ENCODE results near the gene GTPBP10.

GTPBP10 gene

DNA sequence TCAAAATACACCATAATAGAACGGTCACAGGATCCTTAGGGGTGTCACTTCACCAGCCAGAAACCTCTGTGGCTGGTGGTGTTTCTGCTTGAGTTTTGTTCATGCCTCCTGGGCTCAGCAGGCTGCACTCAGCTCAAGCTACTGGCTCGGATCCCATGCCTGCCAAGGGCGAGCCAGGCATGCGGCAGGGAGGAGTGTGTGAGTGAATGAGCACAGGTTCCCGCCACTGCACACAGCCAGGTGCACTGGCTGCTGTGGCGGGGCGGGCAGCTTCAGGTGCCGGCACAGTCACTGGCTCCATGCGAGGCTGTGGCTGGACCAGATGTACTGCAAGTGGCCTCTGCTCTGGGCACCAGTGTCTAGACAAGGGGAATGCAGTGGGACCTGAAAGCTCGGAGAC, 86.2 kb downstream of the GTPBP10 start:
- Histone ChIP-seq H4K20me1 (ENCODE audit: insufficient read depth, low read length) (no peaks in the 10 kb centered on the region), H3K9ac (ENCODE audit: low read depth, low read length) (no peak overlapping the region), H3K36me3 (ENCODE audit: insufficient read depth, low read length) (no peaks in the 10 kb centered on the region), H2AFZ (ENCODE audit: low read depth, low read length) (no peak overlapping the region), H3K79me2 (ENCODE audit: insufficient read depth, low read length) (no peaks in the 10 kb centered on the region), H3K4me3 (ENCODE audit: low read depth in 1 of 2, low read length in 2 of 2) (no peak overlapping the region), H3K4me1 (ENCODE audit: insufficient read depth, low read length) (no peaks in the 10 kb centered on the region), H3K27ac (ENCODE audit: low read length) (no peak overlapping the region), H3K27me3 (ENCODE audit: insufficient read depth, low read length, poor library complexity) (no peaks in the 10 kb centered on the region), H3K9me3 (ENCODE audit: insufficient read depth, low read length, severe bottlenecking) (peaks cover 20% of the 10 kb centered on the region), H3K4me2 (ENCODE audit: insufficient read depth, low read length) (no peak overlapping the region)
- ATAC-seq (ENCODE audit: insufficient read depth, low read depth) (no peak), DNase-seq (no peak)
- TF ChIP-seq EZH2 (IDR thresholded peaks at IDR 0.05; ENCODE audit: borderline replicate concordance, low read depth, low read length, severe bottlenecking), result no peak
- TF ChIP-seq, protein P1, sequence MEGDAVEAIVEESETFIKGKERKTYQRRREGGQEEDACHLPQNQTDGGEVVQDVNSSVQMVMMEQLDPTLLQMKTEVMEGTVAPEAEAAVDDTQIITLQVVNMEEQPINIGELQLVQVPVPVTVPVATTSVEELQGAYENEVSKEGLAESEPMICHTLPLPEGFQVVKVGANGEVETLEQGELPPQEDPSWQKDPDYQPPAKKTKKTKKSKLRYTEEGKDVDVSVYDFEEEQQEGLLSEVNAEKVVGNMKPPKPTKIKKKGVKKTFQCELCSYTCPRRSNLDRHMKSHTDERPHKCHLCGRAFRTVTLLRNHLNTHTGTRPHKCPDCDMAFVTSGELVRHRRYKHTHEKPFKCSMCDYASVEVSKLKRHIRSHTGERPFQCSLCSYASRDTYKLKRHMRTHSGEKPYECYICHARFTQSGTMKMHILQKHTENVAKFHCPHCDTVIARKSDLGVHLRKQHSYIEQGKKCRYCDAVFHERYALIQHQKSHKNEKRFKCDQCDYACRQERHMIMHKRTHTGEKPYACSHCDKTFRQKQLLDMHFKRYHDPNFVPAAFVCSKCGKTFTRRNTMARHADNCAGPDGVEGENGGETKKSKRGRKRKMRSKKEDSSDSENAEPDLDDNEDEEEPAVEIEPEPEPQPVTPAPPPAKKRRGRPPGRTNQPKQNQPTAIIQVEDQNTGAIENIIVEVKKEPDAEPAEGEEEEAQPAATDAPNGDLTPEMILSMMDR (IDR thresholded peaks at IDR 0.05; ENCODE audit: borderline replicate concordance, extremely low read depth, low read length, poor library complexity, severe bottlenecking), result no peak

DNA sequence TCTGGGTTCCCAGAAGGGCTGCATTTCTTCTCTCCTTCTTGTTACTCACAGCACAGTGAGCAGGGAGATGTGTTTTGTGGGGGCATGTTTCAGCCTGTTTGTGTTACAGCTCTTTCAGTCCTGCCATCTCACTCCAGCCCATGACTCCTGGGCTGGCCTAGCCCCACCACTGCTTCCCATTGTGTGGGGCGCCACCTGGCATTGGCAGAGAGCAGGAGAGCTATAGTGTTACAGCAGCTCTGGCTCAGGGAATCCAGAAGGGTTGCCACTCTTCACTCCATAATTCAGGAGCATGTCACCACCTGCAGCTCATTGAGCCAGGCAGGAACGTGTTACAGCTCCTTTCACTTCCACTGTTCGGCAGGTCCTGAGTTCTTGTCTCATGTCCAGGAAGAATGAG, 86.7 kb downstream of the GTPBP10 start:
- H2AFZ ChIP-seq (ENCODE audit: low read depth, low read length), result no peak overlapping the region
- no peak for ATAC-seq (ENCODE audit: insufficient read depth, low read depth)
- no peak overlapping the region for H3K4me2 ChIP-seq (ENCODE audit: insufficient read depth, low read length)

More for the DNA sequence above, 86.7 kb downstream of the GTPBP10 start:
- Histone ChIP-seq H3K27me3 (ENCODE audit: insufficient read depth, low read length, poor library complexity) (no peaks in the 10 kb centered on the region), H3K9ac (ENCODE audit: low read depth, low read length) (no peak overlapping the region), H3K79me2 (ENCODE audit: insufficient read depth, low read length) (no peaks in the 10 kb centered on the region), H4K20me1 (ENCODE audit: insufficient read depth, low read length) (no peaks in the 10 kb centered on the region), H3K4me3 (ENCODE audit: low read depth in 1 of 2, low read length in 2 of 2) (no peak overlapping the region), H3K4me1 (ENCODE audit: insufficient read depth, low read length) (no peaks in the 10 kb centered on the region), H3K36me3 (ENCODE audit: insufficient read depth, low read length) (no peaks in the 10 kb centered on the region), H3K9me3 (ENCODE audit: insufficient read depth, low read length, severe bottlenecking) (peaks cover 20% of the 10 kb centered on the region), H3K27ac (ENCODE audit: low read length) (no peak overlapping the region)
- TF ChIP-seq, protein P1 (IDR thresholded peaks at IDR 0.05; ENCODE audit: borderline replicate concordance, extremely low read depth, low read length, poor library complexity, severe bottlenecking), result no peak
- no peak for TF ChIP-seq EZH2 (IDR thresholded peaks at IDR 0.05; ENCODE audit: borderline replicate concordance, low read depth, low read length, severe bottlenecking)
- no peak for DNase-seq
